Trophoblast cell (in vitro differentiated cells and primary cell): Measurements from ENCODE around the gene SGSM2.
A peak's percentile ranks its signal among the peaks of the same experiment; 100 is the strongest.

Experiments
- DNase-seq, 2 donors: peaks; one replicate each; pipeline ENCODE4 v3.0.0-alpha.2; 2016
- H2AFZ ChIP-seq: 2 replicates; pipeline ENCODE4 v1.6.1; 2013; ENCODE audit warnings: low read length, moderate library complexity, mild to moderate bottlenecking; ENCODE audit not compliant: insufficient read depth, poor library complexity
- H2AK5ac ChIP-seq: 2 replicates; pipeline ENCODE4 v1.6.1; 2013; ENCODE audit warnings: mild to moderate bottlenecking, low read length
- H2BK120ac ChIP-seq: 2 replicates; pipeline ENCODE4 v1.6.1; 2013; ENCODE audit warnings: low read length, mild to moderate bottlenecking, moderate library complexity; ENCODE audit not compliant: insufficient read depth, poor library complexity
- H2BK12ac ChIP-seq: 2 replicates; pipeline ENCODE4 v1.6.1; 2013; ENCODE audit warnings: mild to moderate bottlenecking, low read length, moderate library complexity
- H2BK5ac ChIP-seq: 2 replicates; pipeline ENCODE4 v1.6.1; 2013; ENCODE audit warnings: low read length, low read depth, moderate library complexity, mild to moderate bottlenecking; ENCODE audit not compliant: poor library complexity
- H3K14ac ChIP-seq: 2 replicates; pipeline ENCODE4 v1.6.1; 2013; ENCODE audit warnings: mild to moderate bottlenecking, low read length
- H3K18ac ChIP-seq: 2 replicates; pipeline ENCODE4 v1.6.1; 2013; ENCODE audit warnings: mild to moderate bottlenecking, low read length
- H3K23ac ChIP-seq: 2 replicates; pipeline ENCODE4 v1.6.1; 2013; ENCODE audit warnings: low read length
- H3K27ac ChIP-seq: 2 replicates; pipeline ENCODE4 v1.5.1; 2013; ENCODE audit warnings: low read depth, mild to moderate bottlenecking, inconsistent platforms, low read length, moderate library complexity
- H3K27me3 ChIP-seq: 2 replicates; pipeline ENCODE4 v1.6.1; 2013; ENCODE audit warnings: inconsistent platforms, mild to moderate bottlenecking, low read length, moderate library complexity; ENCODE audit not compliant: insufficient read depth
- H3K36me3 ChIP-seq, 2 experiments: 1 replicate in 1 of 2; 2 replicates in 1 of 2; pipeline ENCODE4 v1.6.1; 2013; ENCODE audit warnings: low read length in 2 of 2, mild to moderate bottlenecking in 2 of 2, moderate library complexity in 1 of 2; ENCODE audit not compliant: insufficient read depth in 2 of 2, control insufficient read depth in 1 of 2
- H3K4ac ChIP-seq: 2 replicates; pipeline ENCODE4 v1.6.1; 2013; ENCODE audit warnings: low read depth, mild to moderate bottlenecking, low read length, moderate library complexity
- H3K4me1 ChIP-seq, 2 experiments: 1 replicate in 1 of 2; 2 replicates in 1 of 2; pipeline ENCODE4 v1.6.1; 2013; ENCODE audit warnings: low read length in 2 of 2, mild to moderate bottlenecking in 2 of 2, moderate library complexity in 1 of 2; ENCODE audit not compliant: insufficient read depth in 2 of 2, control insufficient read depth in 1 of 2
- H3K4me2 ChIP-seq: 2 replicates; pipeline ENCODE4 v1.6.1; 2013; ENCODE audit warnings: inconsistent platforms, mild to moderate bottlenecking, low read length, moderate library complexity
- H3K4me3 ChIP-seq: 2 replicates; pipeline ENCODE4 v1.5.1; 2013; ENCODE audit warnings: mild to moderate bottlenecking, low read depth, low read length, inconsistent platforms
- H3K79me1 ChIP-seq: one replicate; pipeline ENCODE4 v1.6.1; 2013; ENCODE audit warnings: low read length
- H3K79me2 ChIP-seq: 2 replicates; pipeline ENCODE4 v1.6.1; 2013; ENCODE audit warnings: low read length, mild to moderate bottlenecking; ENCODE audit not compliant: control insufficient read depth, insufficient read depth, poor library complexity
- H3K9ac ChIP-seq: 2 replicates; pipeline ENCODE4 v1.6.1; 2013; ENCODE audit warnings: mild to moderate bottlenecking, low read length
- H3K9me3 ChIP-seq: 2 replicates; pipeline ENCODE4 v1.6.1; 2013; ENCODE audit warnings: low read depth, mild to moderate bottlenecking, control low read depth, inconsistent platforms, low read length; ENCODE audit not compliant: insufficient read depth
- H4K12ac ChIP-seq: 2 replicates; pipeline ENCODE4 v1.6.1; 2013; ENCODE audit warnings: low read depth, mild to moderate bottlenecking, low read length, moderate library complexity
- H4K8ac ChIP-seq: 2 replicates; pipeline ENCODE4 v1.6.1; 2013; ENCODE audit warnings: low read depth, mild to moderate bottlenecking, low read length, moderate library complexity
- H4K91ac ChIP-seq: one replicate; pipeline ENCODE4 v1.6.1; 2013; ENCODE audit warnings: low read depth, mild to moderate bottlenecking, low read length, moderate library complexity
- WGBS: extraction: QIAGEN DNeasy Blood & Tissue Kit; methylation state at CpG from one replicate; pipeline ENCODE4 v1.1.7; 2013; ENCODE audit warnings: missing lambda C conversion rate; ENCODE audit not compliant: insufficient read length, insufficient coverage; ENCODE audit errors: extremely low coverage; 5-methylcytosine and 5-hydroxymethylcytosine counted together

The SGSM2 gene

GRCh38 chr17:2372180-2372579, 34.9 kb downstream of the SGSM2 start:
- WGBS: no CpG with 5 or more reads among the region's 26 CpGs
- H3K27me3 ChIP-seq: no peaks in the 10 kb centered on the region
- no peak overlapping the region for H2AK5ac ChIP-seq

GRCh38 chr17:2372681-2373080, 35.4 kb downstream of the SGSM2 start:
- no CpG with 5 or more reads among the region's 16 CpGs for WGBS
- Histone ChIP-seq H4K8ac (no peak overlapping the region), H3K27ac (no peak overlapping the region), H2BK120ac (no peak overlapping the region), H3K79me2 (no peaks in the 10 kb centered on the region), H2BK5ac (no peak overlapping the region), H3K4me2 (no peak overlapping the region), H3K9me3 (peaks cover 3% of the 10 kb centered on the region), H3K27me3 (no peaks in the 10 kb centered on the region), H3K4ac (no peak overlapping the region), H3K36me3 (peaks cover 40 to 54% of the 10 kb centered on the region in 2 experiments), H3K18ac (no peak overlapping the region), H4K91ac (no peak overlapping the region), H2AK5ac (no peak overlapping the region), H2BK12ac (no peak overlapping the region), H3K14ac (no peak overlapping the region), H4K12ac (no peak overlapping the region), H3K79me1 (peaks cover 13% of the 10 kb centered on the region), H3K4me3 (no peak overlapping the region), H2AFZ (no peak overlapping the region), H3K9ac (no peak overlapping the region), H3K23ac (no peak overlapping the region), H3K4me1 (peaks cover 16 to 24% of the 10 kb centered on the region in 2 experiments)
- no peak for DNase-seq

More at GRCh38 chr17:2372180-2372579, 34.9 kb downstream of the SGSM2 start:
- Histone ChIP-seq H3K4me2 (no peak overlapping the region), H3K23ac (no peak overlapping the region), H2AFZ (no peak overlapping the region), H3K27ac (no peak overlapping the region), H3K9ac (no peak overlapping the region), H3K18ac (no peak overlapping the region), H3K4me3 (no peak overlapping the region), H2BK5ac (no peak overlapping the region), H3K9me3 (peaks cover 3% of the 10 kb centered on the region), H3K14ac (no peak overlapping the region), H3K79me2 (no peaks in the 10 kb centered on the region), H4K91ac (no peak overlapping the region), H3K4me1 (peaks cover 16 to 24% of the 10 kb centered on the region in 2 experiments), H4K12ac (no peak overlapping the region), H3K36me3 (peaks cover 37 to 51% of the 10 kb centered on the region in 2 experiments), H2BK12ac (no peak overlapping the region), H2BK120ac (no peak overlapping the region), H4K8ac (no peak overlapping the region), H3K4ac (no peak overlapping the region), H3K79me1 (peaks cover 13% of the 10 kb centered on the region)
- DNase-seq: no peak

- no CpG with 5 or more reads among the region's 18 CpGs for WGBS
- no peak overlapping the region for H3K9ac ChIP-seq
- H3K79me1 ChIP-seq: peaks cover 13% of the 10 kb centered on the region
- H4K8ac ChIP-seq: no peak overlapping the region
- peaks cover 3% of the 10 kb centered on the region for H3K9me3 ChIP-seq
- H3K23ac ChIP-seq: no peak overlapping the region
- H2BK5ac ChIP-seq: no peak overlapping the region
- H2BK120ac ChIP-seq: no peak overlapping the region
- no peak overlapping the region for H3K4me3 ChIP-seq
- no peak overlapping the region for H4K12ac ChIP-seq
- peaks cover 16 to 24% of the 10 kb centered on the region in 2 experiments for H3K4me1 ChIP-seq
- H3K18ac ChIP-seq: no peak overlapping the region
- no peak for DNase-seq
- no peak overlapping the region for H3K4me2 ChIP-seq
- peaks cover 41 to 55% of the 10 kb centered on the region in 2 experiments for H3K36me3 ChIP-seq
- H2BK12ac ChIP-seq: no peak overlapping the region
- H3K27me3 ChIP-seq: no peaks in the 10 kb centered on the region
- no peak overlapping the region for H2AFZ ChIP-seq
- H3K27ac ChIP-seq: no peak overlapping the region
- H4K91ac ChIP-seq: no peak overlapping the region
- H3K14ac ChIP-seq: no peak overlapping the region
- H3K79me2 ChIP-seq: no peaks in the 10 kb centered on the region
- H3K4ac ChIP-seq: no peak overlapping the region
- H2AK5ac ChIP-seq: no peak overlapping the region
Observed at GRCh38 chr17:2373179-2373578, 35.9 kb downstream of the SGSM2 start.

- no peak overlapping the region for H3K18ac ChIP-seq
- H3K79me2 ChIP-seq: no peaks in the 10 kb centered on the region
- H2BK5ac ChIP-seq: peak overlapping the region; percentile 57
- H3K27me3 ChIP-seq: no peaks in the 10 kb centered on the region
- no peak overlapping the region for H4K12ac ChIP-seq
- H4K8ac ChIP-seq: no peak overlapping the region
- DNase-seq: peak; percentile 89 to 95
- no CpG with 5 or more reads among the region's 11 CpGs for WGBS
- H2AK5ac ChIP-seq: no peak overlapping the region
- peak overlapping the region; percentile 15 for H3K4me2 ChIP-seq
- H2BK120ac ChIP-seq: no peak overlapping the region
- H3K79me1 ChIP-seq: peaks cover 17% of the 10 kb centered on the region
- no peak overlapping the region for H2BK12ac ChIP-seq
- peak overlapping the region; percentile 83 for H3K27ac ChIP-seq
- H3K4ac ChIP-seq: no peak overlapping the region
- peak overlapping the region; percentile 49 for H4K91ac ChIP-seq
- no peak overlapping the region for H3K23ac ChIP-seq
- peaks cover 53 to 62% of the 10 kb centered on the region in 2 experiments for H3K36me3 ChIP-seq
- no peak overlapping the region for H3K14ac ChIP-seq
- H3K9me3 ChIP-seq: peaks cover 4% of the 10 kb centered on the region
- H3K9ac ChIP-seq: no peak overlapping the region
- H3K4me1 ChIP-seq: peaks cover 21 to 29% of the 10 kb centered on the region in 2 experiments
- no peak overlapping the region for H3K4me3 ChIP-seq
- H2AFZ ChIP-seq: no peak overlapping the region
Observed at GRCh38 chr17:2374549-2375285, 37.4 kb downstream of the SGSM2 start.
